Measurements from ENCODE around the gene TGM1.
"Not testable (repeated sequence)": the region's sequence is repeated elsewhere in the genome, so short reads cannot be mapped to it uniquely, and the experiment has no call there.

Gene TGM1

GRCh38 chr14:24212924-24213865 lies 49.8 kb downstream of the TGM1 start, which contains the start of gene CHMP4A:
TSS of gene CHMP4A (minus strand) at chr14:24213488. CDS start at chr14:24213439, 49 bp downstream.
- in situ Hi-C loops (cut with HindIII; ENCODE audit: low sequenced_read_pairs): no loop called here

DNA sequence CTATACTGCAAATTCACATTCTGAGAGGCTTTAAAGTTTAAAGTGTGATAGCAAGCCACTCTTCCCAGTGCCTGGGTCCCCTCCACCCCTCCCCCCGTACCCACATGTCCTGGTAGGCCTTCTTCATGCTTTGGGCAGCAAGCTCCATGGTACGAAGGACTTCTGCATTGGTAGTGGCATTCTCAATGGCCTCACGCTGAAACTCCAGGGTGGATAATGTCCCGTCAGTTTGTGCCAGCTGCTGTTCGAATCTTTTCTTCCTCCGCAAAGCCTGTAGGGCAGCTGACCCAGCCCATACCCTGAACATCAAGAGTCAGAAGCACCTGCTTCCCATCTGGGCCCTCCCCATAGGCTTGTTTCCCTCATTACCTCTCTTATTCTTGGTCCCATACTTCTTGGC lies 51.7 kb downstream of the TGM1 start:
- in situ Hi-C loops (cut with HindIII; ENCODE audit: low sequenced_read_pairs): no loop called here

- in situ Hi-C loops (cut with HindIII; ENCODE audit: low sequenced_read_pairs): no loop called here
Measured at GRCh38 chr14:24207625-24208024, 55.4 kb downstream of the TGM1 start.

DNA sequence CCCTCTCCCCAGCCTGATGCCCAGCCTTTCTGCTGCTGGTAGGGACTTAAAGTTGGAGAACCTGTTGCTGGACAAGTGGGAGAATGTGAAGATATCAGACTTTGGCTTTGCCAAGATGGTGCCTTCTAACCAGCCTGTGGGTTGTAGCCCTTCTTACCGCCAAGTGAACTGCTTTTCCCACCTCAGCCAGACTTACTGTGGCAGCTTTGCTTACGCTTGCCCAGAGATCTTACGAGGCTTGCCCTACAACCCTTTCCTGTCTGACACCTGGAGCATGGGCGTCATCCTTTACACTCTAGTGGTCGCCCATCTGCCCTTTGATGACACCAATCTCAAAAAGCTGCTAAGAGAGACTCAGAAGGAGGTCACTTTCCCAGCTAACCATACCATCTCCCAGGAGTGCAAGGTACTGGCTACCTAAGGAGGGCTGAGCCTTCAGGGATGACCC lies 55.8 kb downstream of the TGM1 start:
- in situ Hi-C loops (cut with HindIII; ENCODE audit: low sequenced_read_pairs): no loop called here

GRCh38 chr14:24206260-24207103 lies 56.5 kb downstream of the TGM1 start:
- in situ Hi-C loops (cut with HindIII; ENCODE audit: low sequenced_read_pairs): no loop called here

GRCh38 chr14:24204163-24205146 lies 58.5 kb downstream of the TGM1 start:
- in situ Hi-C loops (cut with HindIII; ENCODE audit: low sequenced_read_pairs): no loop called here

- in situ Hi-C loops (cut with HindIII; ENCODE audit: low sequenced_read_pairs): not testable (repeated sequence)
Measured at GRCh38 chr14:24203249-24203886, 59.6 kb downstream of the TGM1 start.

GRCh38 chr14:24202538-24202937 lies 60.4 kb downstream of the TGM1 start:
- in situ Hi-C loops (cut with HindIII; ENCODE audit: low sequenced_read_pairs): not testable (repeated sequence)

All from DLD1 (cell line).